Adrenal gland (tissue), 5 donors: ENCODE results near the gene RPL18.

Experiments
- CTCF ChIP-seq, 6 experiments: fragments of 450-650 bp in 4 of 6; fragments of 200-600 bp in 2 of 6; sonication (generic) in 1 of 6; IDR thresholded peaks; 1 replicate in 5 of 6; 2 replicates in 1 of 6; pipeline versions ENCODE4 v1.5.1 to v1.8.0; 2016 to 2021; ENCODE audit warnings: antibody characterized with exemption in 6 of 6, mild to moderate bottlenecking in 2 of 6, moderate library complexity in 1 of 6
- POLR2A ChIP-seq, 2 donors: fragments of 450-650 bp; IDR thresholded peaks; one replicate each; pipeline ENCODE4 v1.6.1; 2017; ENCODE audit warnings: antibody characterized with exemption in 2 of 2, mild to moderate bottlenecking in 2 of 2, moderate library complexity in 1 of 2
- donor health status: DM: no; HTN: no; CAD: no.

- TF ChIP-seq POLR2A (IDR thresholded peaks at IDR 0.05) (no peak), CTCF (IDR thresholded peaks at IDR 0.05) (no peak)
Measured at GRCh38 chr19:48613024-48613851, 5.7 kb downstream of the RPL18 start.
